Stimulated activated CD8-positive, alpha-beta memory T cell treated with anti-CD3 and anti-CD28 coated beads, Interleukin-12 subunit alpha, Interleukin-12 subunit beta, amount 100 ng/mL, for 24 hours (primary cell): ENCODE measurements around the gene SLC25A39.

Experiments used
- DNase-seq: peaks from one replicate; pipeline ENCODE4 v3.0.0-alpha.2; 2020; ENCODE audit errors: extremely low read depth

The SLC25A39 gene

DNA sequence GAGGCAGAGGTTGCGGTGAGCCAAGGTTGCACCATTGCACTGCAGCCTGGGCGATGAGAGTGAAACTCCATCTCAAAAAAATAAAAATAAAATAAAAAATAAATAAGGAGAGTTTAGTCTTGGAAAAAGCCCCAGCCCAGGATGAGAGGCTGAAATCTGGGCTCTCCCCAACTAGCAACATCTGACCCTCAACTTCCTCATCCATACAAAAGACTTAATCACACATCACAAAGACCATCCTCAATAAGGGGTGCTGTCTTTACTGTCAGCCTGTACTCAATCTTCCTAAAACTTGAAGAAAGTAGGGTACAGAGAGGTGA, 45.3 kb downstream of the SLC25A39 start:
- no peak for DNase-seq

DNA sequence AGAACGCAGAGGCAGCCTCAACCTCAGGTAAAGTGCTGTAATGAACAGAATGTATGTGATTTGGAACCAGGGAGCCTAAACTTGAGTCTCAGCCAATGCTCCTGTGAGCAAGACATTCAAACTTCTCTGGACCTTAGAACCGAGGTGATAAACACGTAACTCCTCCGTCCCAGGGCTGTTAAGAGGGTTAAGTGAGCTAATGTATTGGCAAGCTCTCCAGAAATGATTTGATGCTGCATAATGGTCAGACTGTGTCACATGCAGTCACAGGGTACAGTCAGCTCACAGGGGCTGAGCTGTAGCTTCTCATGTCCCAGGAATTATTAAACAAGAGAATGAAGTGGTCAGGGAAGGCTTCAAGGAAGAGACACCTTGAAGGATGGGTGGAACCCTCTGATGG, 46.6 kb downstream of the SLC25A39 start:
- no peak for DNase-seq

DNA sequence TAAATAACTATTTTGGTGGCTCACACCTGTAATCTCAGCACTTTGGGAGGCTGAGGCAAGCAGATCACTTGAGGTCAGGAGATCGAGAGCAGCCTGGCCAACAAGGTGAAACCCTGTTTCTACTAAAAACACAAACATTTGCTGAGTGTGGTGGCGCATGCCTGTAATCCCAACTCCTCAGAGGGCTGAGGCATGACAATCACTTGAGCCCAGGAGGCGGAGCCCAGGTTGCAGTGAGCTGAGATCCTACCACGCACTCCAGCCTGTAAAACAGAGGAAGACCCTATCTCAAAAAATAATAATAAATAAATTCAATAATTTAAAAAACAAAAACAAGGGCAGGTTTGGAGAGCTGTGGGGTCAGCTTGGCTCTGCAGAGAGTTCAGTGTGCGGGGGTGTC, 51.0 kb downstream of the SLC25A39 start:
- DNase-seq, result no peak

- DNase-seq, result no peak
Observed at GRCh38 chr17:44272954-44273353, 51.7 kb downstream of the SLC25A39 start.

DNA sequence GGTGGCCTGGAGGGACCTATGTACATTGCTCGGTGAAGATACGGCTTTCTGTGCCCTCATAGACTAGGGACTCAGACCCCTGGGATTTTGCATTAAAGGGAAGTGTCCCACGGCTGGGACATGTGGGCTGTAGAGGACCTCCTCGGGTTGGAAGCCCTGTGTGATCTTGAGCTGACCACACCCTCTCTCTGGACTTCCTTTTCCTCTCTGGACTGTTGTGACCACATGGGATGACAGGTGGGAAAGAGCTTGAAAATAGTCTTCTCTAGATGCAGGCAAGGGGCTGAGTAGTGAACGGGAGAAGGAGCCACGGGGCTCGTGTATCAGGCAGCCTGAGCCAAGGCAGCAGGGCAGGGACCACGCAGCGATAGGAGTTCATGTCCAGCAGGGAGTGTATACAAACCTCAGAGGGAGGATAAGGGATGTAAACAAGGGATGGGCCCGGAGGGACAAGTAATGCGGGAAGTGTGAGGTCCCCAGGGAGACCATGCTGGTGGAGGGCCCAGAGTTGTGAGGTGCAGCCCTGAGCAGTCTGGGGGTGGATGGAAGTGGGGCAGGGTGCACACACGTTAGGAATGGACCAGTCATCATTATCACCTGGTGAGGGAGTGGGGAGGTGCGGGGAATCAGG, 52.2 kb downstream of the SLC25A39 start:
- no peak for DNase-seq
